ENCODE data around the gene SHH. TPM values are rescaled to one million over a fixed set of nuclear protein-coding genes. Genes with fewer than 3 reads are reported as not detected.
A peak's percentile ranks its signal among the peaks of the same experiment; 100 is the strongest.

SHH gene
- total RNA-seq, 1 experiment from 2014 or later, result 4.7 TPM

DNA sequence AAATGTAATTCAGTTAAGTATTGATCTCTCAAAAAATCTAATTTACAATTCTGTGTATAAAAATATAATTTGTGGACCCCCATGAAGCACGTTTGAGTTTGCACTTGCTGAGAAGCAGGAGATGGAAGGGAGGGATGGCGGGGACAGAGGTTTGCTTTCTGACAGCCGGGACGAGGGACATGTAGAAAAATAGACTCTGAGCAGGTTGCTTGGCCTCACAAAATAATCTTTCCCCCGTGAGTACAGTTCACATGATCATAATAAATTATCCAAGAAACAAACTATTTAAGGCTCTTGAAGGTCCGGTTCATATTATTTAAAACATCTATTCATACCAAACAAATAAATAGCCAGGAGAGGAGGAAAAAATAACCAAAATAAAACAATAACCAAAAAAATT, 10.0 kb downstream of the SHH start:
- CTCF ChIA-PET, result no interaction called here
- H3K9me3 Mint-ChIP-seq (ENCODE audit: unreplicated experiment), result no peaks in the 10 kb centered on the region
- no peaks in the 10 kb centered on the region for H3K27me3 Mint-ChIP-seq (ENCODE audit: insufficient read depth, unreplicated experiment)
- no peak overlapping the region for H3K4me3 Mint-ChIP-seq (ENCODE audit: unreplicated experiment)
- no peaks in the 10 kb centered on the region for H3K36me3 ChIP-seq (ENCODE audit: control insufficient read depth, insufficient read depth, low read length)
- POLR2A ChIA-PET, result no interaction called here
- H3K4me3 ChIP-seq (ENCODE audit: low read depth, low read length), result no peak overlapping the region
- no peaks in the 10 kb centered on the region for H3K9me3 ChIP-seq
- intact Hi-C loops (cut with micrococcal nuclease; ENCODE audit: unreplicated experiment), result no loop called here
- H3K4me1 Mint-ChIP-seq (ENCODE audit: low read depth, unreplicated experiment), result no peaks in the 10 kb centered on the region
- no peak for TF ChIP-seq CTCF (IDR thresholded peaks at IDR 0.05; ENCODE audit: insufficient read depth in 1 of 2, low read depth in 1 of 2, low read length in 1 of 2, severe bottlenecking in 1 of 2, unreplicated experiment in 1 of 2)
- DNase-seq, result no peak
- H3K4me1 ChIP-seq, result peaks cover 14% of the 10 kb centered on the region
- no peaks in the 10 kb centered on the region for H3K27me3 ChIP-seq (replicated peaks; ENCODE audit: control insufficient read depth, insufficient read depth, low read length)
- H3K27ac Mint-ChIP-seq (ENCODE audit: unreplicated experiment), result no peak overlapping the region
- H3K36me3 Mint-ChIP-seq (ENCODE audit: insufficient read depth, unreplicated experiment), result peaks cover 6% of the 10 kb centered on the region
- no TSS peak for BruUV-seq (replicated peaks)

DNA sequence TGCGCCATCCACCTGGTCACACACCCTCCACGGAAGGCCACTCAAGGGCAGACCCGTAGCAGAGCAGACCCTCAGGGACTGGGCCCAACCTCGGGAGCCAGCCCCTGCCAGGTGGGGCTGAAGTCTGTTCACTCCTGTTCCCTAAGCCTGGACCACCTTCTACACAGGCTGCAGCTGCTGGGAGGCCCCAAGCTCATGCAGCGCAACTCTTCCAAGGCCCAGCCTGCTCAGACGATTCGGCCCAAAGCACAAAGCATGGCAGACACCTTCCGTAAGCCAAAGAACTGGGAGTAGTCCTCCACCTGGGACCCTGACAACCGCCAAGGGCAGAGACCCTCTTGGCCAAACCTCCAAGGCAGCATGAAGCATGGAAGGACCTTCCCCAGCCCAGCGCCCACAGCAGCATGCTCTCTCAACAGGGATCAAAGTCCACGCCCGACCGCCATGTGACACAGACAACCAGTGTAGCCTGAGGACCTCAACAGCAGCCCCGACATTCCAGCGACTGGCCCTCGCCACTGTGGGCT, 11.5 kb downstream of the SHH start:
- no peak for TF ChIP-seq CTCF (IDR thresholded peaks at IDR 0.05; ENCODE audit: insufficient read depth in 1 of 2, low read depth in 1 of 2, low read length in 1 of 2, severe bottlenecking in 1 of 2, unreplicated experiment in 1 of 2)
- H3K9me3 Mint-ChIP-seq (ENCODE audit: unreplicated experiment), result no peaks in the 10 kb centered on the region
- no peak overlapping the region for H3K4me3 Mint-ChIP-seq (ENCODE audit: unreplicated experiment)
- H3K36me3 ChIP-seq (ENCODE audit: control insufficient read depth, insufficient read depth, low read length), result no peaks in the 10 kb centered on the region
- POLR2A ChIA-PET, result no interaction called here
- peaks cover 13% of the 10 kb centered on the region for H3K4me1 ChIP-seq
- no peaks in the 10 kb centered on the region for H3K27me3 Mint-ChIP-seq (ENCODE audit: insufficient read depth, unreplicated experiment)
- H3K27ac Mint-ChIP-seq (ENCODE audit: unreplicated experiment), result peak overlapping the region; percentile 19
- H3K4me3 ChIP-seq (ENCODE audit: low read depth, low read length), result no peak overlapping the region
- H3K4me1 Mint-ChIP-seq (ENCODE audit: low read depth, unreplicated experiment), result no peaks in the 10 kb centered on the region
- CTCF ChIA-PET, result no interaction called here
- H3K27me3 ChIP-seq (replicated peaks; ENCODE audit: control insufficient read depth, insufficient read depth, low read length), result no peaks in the 10 kb centered on the region
- peaks cover 6% of the 10 kb centered on the region for H3K36me3 Mint-ChIP-seq (ENCODE audit: insufficient read depth, unreplicated experiment)
- no peak for DNase-seq
- BruUV-seq (replicated peaks), result no TSS peak
- no peaks in the 10 kb centered on the region for H3K9me3 ChIP-seq
- intact Hi-C loops (cut with micrococcal nuclease; ENCODE audit: unreplicated experiment), result no loop called here

- H3K36me3 ChIP-seq (ENCODE audit: control insufficient read depth, insufficient read depth, low read length), result no peaks in the 10 kb centered on the region
- Mint-ChIP-seq H3K36me3 (ENCODE audit: insufficient read depth, unreplicated experiment) (peaks cover 6% of the 10 kb centered on the region), H3K4me3 (ENCODE audit: unreplicated experiment) (no peak overlapping the region), H3K27ac (ENCODE audit: unreplicated experiment) (no peak overlapping the region), H3K27me3 (ENCODE audit: insufficient read depth, unreplicated experiment) (no peaks in the 10 kb centered on the region), H3K4me1 (ENCODE audit: low read depth, unreplicated experiment) (no peaks in the 10 kb centered on the region), H3K9me3 (ENCODE audit: unreplicated experiment) (no peaks in the 10 kb centered on the region)
- H3K27me3 ChIP-seq (replicated peaks; ENCODE audit: control insufficient read depth, insufficient read depth, low read length), result no peaks in the 10 kb centered on the region
- peaks cover 13% of the 10 kb centered on the region for H3K4me1 ChIP-seq
- H3K4me3 ChIP-seq (ENCODE audit: low read depth, low read length), result no peak overlapping the region
- CTCF ChIA-PET, result no interaction called here
- no peak for DNase-seq
- intact Hi-C loops (cut with micrococcal nuclease; ENCODE audit: unreplicated experiment), result no loop called here
- POLR2A ChIA-PET, result no interaction called here
- H3K9me3 ChIP-seq, result no peaks in the 10 kb centered on the region
- TF ChIP-seq CTCF (IDR thresholded peaks at IDR 0.05; ENCODE audit: insufficient read depth in 1 of 2, low read depth in 1 of 2, low read length in 1 of 2, severe bottlenecking in 1 of 2, unreplicated experiment in 1 of 2), result no peak
- no TSS peak for BruUV-seq (replicated peaks)
Measured at GRCh38 chr7:155800301-155800700, 12.0 kb downstream of the SHH start.
